Heart left ventricle (tissue), 13 donors: ENCODE results near the gene PTPRU.

Experiments used
- CTCF ChIP-seq, 12 donors: fragments of 200-600 bp; sonication (generic) in 4 of 12; IDR thresholded peaks; one replicate each; pipeline versions ENCODE4 v1.5.0 to v1.8.0; 2018 to 2022; ENCODE audit warnings: antibody characterized with exemption in 12 of 12, mild to moderate bottlenecking in 5 of 12
- POLR2A ChIP-seq, 2 donors: fragments of 450-650 bp; IDR thresholded peaks; one replicate each; pipeline ENCODE4 v1.6.1; 2017; ENCODE audit warnings: antibody characterized with exemption in 2 of 2, mild to moderate bottlenecking in 2 of 2, moderate library complexity in 2 of 2
- donor health status: ischemic (EF 13 %, LVEDD 7.1; RV severe dilation, severe dysfunction).
- donor health status: DM: no; HTN: yes; CAD: no.
- donor health status: DM: no; HTN: no; CAD: no.
- donor health status: ischemic (EF 25% LVEDD 6.9; RV normal size, moderate dysfunction).
- donor health status: ischemic (EF 25% LVEDD 5.7; RV mildly dilated, moderate dysfunction).
- donor health status: ischemic (EF 35%, LVEDD 5.7; RV mildly dilated, moderate dysfunction).
- donor health status: nonischemic (EF 11% LVEDD 7.7; RV severe dilation, severe dysfunction).
- donor health status: DM: yes; HTN: yes; CAD: no.
- donor health status: PGD.
- donor health status: ischemic (EF 29% LVEDD 5.4; RV normal size, mild dysfunction).
- donor health status: nonischemic (EF 23%, LVEDD 6.1; RV moderate dilation, normal function).

GRCh38 chr1:29256394-29256793, 20.1 kb downstream of the PTPRU start:
- TF ChIP-seq POLR2A (IDR thresholded peaks at IDR 0.05) (no peak), CTCF (IDR thresholded peaks at IDR 0.05) (no peak)
